DOHH2 (cell line): ENCODE measurements around the gene KRTAP2-1.

Source experiments
- CTCF ChIP-seq: fragments of 200-600 bp; sonication (generic); IDR thresholded peaks from one replicate; pipeline ENCODE4 v1.5.1; 2014; ENCODE audit warnings: antibody characterized with exemption, mild to moderate bottlenecking, low read depth, low read length; ENCODE audit not compliant: poor library complexity, severe bottlenecking
- EZH2phosphoT487 ChIP-seq: fragments of 200-600 bp; sonication (generic); IDR thresholded peaks from 2 replicates; pipeline ENCODE4 v1.6.1; 2017; ENCODE audit warnings: borderline replicate concordance, mild to moderate bottlenecking, antibody characterized with exemption, low read length, moderate library complexity, mixed read lengths

- TF ChIP-seq CTCF = no peak
- no peak for TF ChIP-seq EZH2phosphoT487
Measured at GRCh38 chr17:41082626-41083025, 35.5 kb upstream of the KRTAP2-1 start.
